Measurements from ENCODE around the gene ARPC5. TPM values are rescaled to one million over a fixed set of nuclear protein-coding genes. Genes with fewer than 3 reads are reported as not detected.
"Not testable (repeated sequence)": the region's sequence is repeated elsewhere in the genome, so short reads cannot be mapped to it uniquely, and the experiment has no call there.

The ARPC5 gene
- polyA plus RNA-seq, 5 donors, result 119 to 159 (median 146) TPM

GRCh38 chr1:183651612-183652011, 16.0 kb upstream of the ARPC5 start:
- no peak for DNase-seq

- no peak for DNase-seq
These were observed 12.5 kb upstream of the ARPC5 start for GRCh38 chr1:183648042-183648441.

GRCh38 chr1:183646776-183647175, 11.2 kb upstream of the ARPC5 start:
- no peak for DNase-seq

GRCh38 chr1:183645531-183645930, 9.9 kb upstream of the ARPC5 start:
- no peak for DNase-seq

- DNase-seq, result no peak
These were observed 6.6 kb upstream of the ARPC5 start for GRCh38 chr1:183642166-183642565.

- DNase-seq, result no peak
These were observed 4.6 kb upstream of the ARPC5 start for GRCh38 chr1:183640193-183640592.

GRCh38 chr1:183638649-183639387, 3.2 kb upstream of the ARPC5 start:
- DNase-seq, result no peak

GRCh38 chr1:183636783-183637182, 1.2 kb upstream of the ARPC5 start:
- DNase-seq, result no peak

GRCh38 chr1:183636334-183636682, 725 bp upstream of the ARPC5 start:
- DNase-seq, result no peak

GRCh38 chr1:183635099-183635605, 431 bp downstream of the ARPC5 start:
- DNase-seq, result no peak

GRCh38 chr1:183634429-183635065, 1.0 kb downstream of the ARPC5 start:
- DNase-seq, result no peak

- DNase-seq, result no peak
These were observed 1.8 kb downstream of the ARPC5 start for GRCh38 chr1:183633676-183634343.

GRCh38 chr1:183632964-183633363, 2.6 kb downstream of the ARPC5 start:
- DNase-seq, result no peak

- no peak for DNase-seq
These were observed 3.5 kb downstream of the ARPC5 start for GRCh38 chr1:183632114-183632513.

- DNase-seq, result no peak
These were observed 4.8 kb downstream of the ARPC5 start for GRCh38 chr1:183630748-183631147.

- DNase-seq, result no peak
These were observed 7.0 kb downstream of the ARPC5 start for GRCh38 chr1:183628537-183628936.

GRCh38 chr1:183626236-183626635, 9.3 kb downstream of the ARPC5 start:
- not testable (repeated sequence) for DNase-seq

- no peak for DNase-seq
These were observed 12.4 kb downstream of the ARPC5 start for GRCh38 chr1:183622884-183623785.

GRCh38 chr1:183622013-183622412, 13.6 kb downstream of the ARPC5 start:
- DNase-seq, result no peak

GRCh38 chr1:183620311-183620710, 15.3 kb downstream of the ARPC5 start:
- DNase-seq, result no peak

- DNase-seq, result no peak
These were observed 15.8 kb downstream of the ARPC5 start for GRCh38 chr1:183619781-183620180.

- DNase-seq, result not testable (repeated sequence)
These were observed 17.4 kb downstream of the ARPC5 start for GRCh38 chr1:183618202-183618601.
